Cardiac muscle cell (in vitro differentiated cells and primary cell): Measurements from ENCODE around the gene PNMA1. TPM values are rescaled to one million over a fixed set of nuclear protein-coding genes. Genes with fewer than 3 reads are reported as not detected.

Experiments used
- DNase-seq, 2 donors: peaks; one replicate each; pipeline versions ENCODE4 v3.0.0 to v3.0.0-alpha.2; 2010 to 2017; ENCODE audit warnings: low read depth in 1 of 2, low spot score in 1 of 2
- H3K27ac ChIP-seq: fragments of 200-600 bp; sonication (generic); 2 replicates; pipeline ENCODE4 v1.5.1; 2016
- H3K27me3 ChIP-seq: fragments of 200-600 bp; sonication (generic); 2 replicates; pipeline ENCODE4 v1.6.0; 2016; ENCODE audit warnings: control low read depth
- H3K36me3 ChIP-seq: fragments of 200-600 bp; sonication (generic); 2 replicates; pipeline ENCODE4 v1.5.1; 2016; ENCODE audit warnings: control low read depth
- H3K4me1 ChIP-seq: fragments of 200-600 bp; sonication (generic); 2 replicates; pipeline ENCODE4 v1.8.1; 2017; ENCODE audit warnings: low read depth, mild to moderate bottlenecking, mixed run types
- H3K4me3 ChIP-seq: fragments of 200-600 bp; sonication (generic); 2 replicates; pipeline ENCODE4 v1.5.1; 2016; ENCODE audit warnings: mild to moderate bottlenecking
- H3K9me3 ChIP-seq: fragments of 200-600 bp; sonication (generic); 2 replicates; pipeline ENCODE4 v1.5.1; 2017; ENCODE audit warnings: low read depth, mild to moderate bottlenecking, control low read depth
- polyA plus RNA-seq: library from polyadenylated mRNA; unstranded; fragments of >200 nt; fragmentation: Nextera tagmentation; extraction: Ambion mirVana; gene quantifications from 2 replicates; pipeline ENCODE4 v1.2.1, GENCODE V29; 2016
- total RNA-seq: library from RNA; depleted of rRNA; stranded (reverse); fragments of >200 nt; gene quantifications from 2 replicates; pipeline ENCODE4 v1.2.3, GENCODE V29; 2016
- TF ChIP-seq, protein P1 (sequence below): IDR thresholded peaks from 2 replicates; pipeline ENCODE4 v1.5.1; 2012; ENCODE audit warnings: low read depth, mild to moderate bottlenecking, low read length

Gene PNMA1
- total and polyA plus RNA-seq, 2 experiments from 2014 or later, result 39.9 to 77.4 TPM

DNA sequence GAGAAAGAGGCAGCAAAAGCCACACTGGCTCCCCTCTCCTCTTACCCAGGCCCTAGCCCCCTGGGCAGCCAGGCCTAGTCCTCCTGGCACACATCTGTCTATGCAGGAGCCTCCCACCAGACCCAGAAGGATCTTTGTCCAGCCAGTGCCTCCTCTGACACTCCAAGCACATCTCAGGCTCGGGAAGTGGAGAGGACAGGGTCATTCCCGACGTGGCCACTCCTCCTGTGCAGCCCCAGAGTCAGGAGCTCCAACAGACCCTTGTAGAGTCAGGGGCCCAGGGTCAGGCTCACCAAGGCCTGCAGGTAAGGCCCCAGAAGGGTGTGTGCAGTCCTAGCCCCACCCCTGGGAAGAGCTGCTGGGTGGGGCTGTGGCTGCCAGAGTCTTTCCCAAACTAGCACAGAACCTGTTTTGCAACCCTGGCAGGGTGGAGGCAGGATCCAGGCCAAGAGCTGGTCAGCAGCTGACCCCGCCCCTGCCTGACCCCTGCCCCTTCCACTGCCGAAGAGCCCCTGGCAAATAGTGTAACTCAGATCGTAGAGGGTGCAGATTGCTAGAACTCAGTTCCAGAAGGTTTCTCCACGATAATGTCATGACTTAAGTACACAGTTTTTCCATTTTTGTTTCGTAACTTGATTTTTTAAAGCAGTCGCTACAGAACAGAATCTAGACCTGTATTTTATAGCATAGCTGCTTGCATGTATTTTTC lies 26.6 kb upstream of the PNMA1 start:
- DNase-seq, result peak in 1 of 2 donors; percentile 65
- Histone ChIP-seq H3K36me3 (peaks cover 17% of the 10 kb centered on the region), H3K4me1 (peaks cover 36% of the 10 kb centered on the region), H3K27me3 (no peaks in the 10 kb centered on the region), H3K4me3 (no peak overlapping the region), H3K9me3 (no peaks in the 10 kb centered on the region), H3K27ac (peak overlapping the region; percentile 53)
- TF ChIP-seq, protein P1, sequence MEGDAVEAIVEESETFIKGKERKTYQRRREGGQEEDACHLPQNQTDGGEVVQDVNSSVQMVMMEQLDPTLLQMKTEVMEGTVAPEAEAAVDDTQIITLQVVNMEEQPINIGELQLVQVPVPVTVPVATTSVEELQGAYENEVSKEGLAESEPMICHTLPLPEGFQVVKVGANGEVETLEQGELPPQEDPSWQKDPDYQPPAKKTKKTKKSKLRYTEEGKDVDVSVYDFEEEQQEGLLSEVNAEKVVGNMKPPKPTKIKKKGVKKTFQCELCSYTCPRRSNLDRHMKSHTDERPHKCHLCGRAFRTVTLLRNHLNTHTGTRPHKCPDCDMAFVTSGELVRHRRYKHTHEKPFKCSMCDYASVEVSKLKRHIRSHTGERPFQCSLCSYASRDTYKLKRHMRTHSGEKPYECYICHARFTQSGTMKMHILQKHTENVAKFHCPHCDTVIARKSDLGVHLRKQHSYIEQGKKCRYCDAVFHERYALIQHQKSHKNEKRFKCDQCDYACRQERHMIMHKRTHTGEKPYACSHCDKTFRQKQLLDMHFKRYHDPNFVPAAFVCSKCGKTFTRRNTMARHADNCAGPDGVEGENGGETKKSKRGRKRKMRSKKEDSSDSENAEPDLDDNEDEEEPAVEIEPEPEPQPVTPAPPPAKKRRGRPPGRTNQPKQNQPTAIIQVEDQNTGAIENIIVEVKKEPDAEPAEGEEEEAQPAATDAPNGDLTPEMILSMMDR, result no peak

DNA sequence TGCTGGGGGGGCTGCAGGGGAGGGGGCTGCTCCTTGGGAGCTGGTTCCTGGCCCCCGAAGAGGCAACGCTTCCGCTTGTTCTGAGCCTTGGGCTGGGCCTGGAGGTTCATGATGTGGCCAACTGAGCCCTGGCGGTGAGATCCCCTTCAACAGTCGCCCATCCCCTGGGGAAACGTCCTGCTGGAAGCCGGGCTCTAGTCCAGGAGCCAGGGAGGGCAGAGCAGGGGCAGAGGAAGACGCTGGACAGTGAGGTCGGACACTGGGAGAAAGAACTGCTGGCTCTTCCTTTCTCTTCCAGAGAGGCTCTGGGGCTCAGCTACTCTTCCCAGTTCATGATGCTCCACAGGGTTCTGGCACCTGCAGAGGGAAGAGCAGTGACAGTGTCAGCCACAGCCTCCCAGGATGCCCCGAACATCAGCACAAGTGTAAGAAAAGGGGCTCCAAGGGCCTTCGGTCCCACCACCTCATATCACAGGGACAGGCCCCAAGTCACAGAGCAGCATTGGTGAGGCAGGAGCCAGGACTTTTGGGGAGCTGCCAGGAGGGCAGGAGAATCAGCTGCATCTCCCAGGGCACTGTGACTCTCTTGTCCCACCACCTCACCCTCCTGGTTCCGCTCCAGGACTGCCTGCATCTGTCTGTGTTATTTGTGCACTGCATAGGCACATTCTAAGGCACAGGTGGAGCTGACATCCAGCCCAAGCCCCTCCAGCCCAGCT lies 25.9 kb upstream of the PNMA1 start:
- Histone ChIP-seq H3K27ac (peak overlapping the region; percentile 19), H3K36me3 (peaks cover 23% of the 10 kb centered on the region), H3K9me3 (no peaks in the 10 kb centered on the region), H3K4me1 (peaks cover 36% of the 10 kb centered on the region), H3K27me3 (no peaks in the 10 kb centered on the region), H3K4me3 (no peak overlapping the region)
- no peak for DNase-seq
- TF ChIP-seq, protein P1, result no peak

DNA sequence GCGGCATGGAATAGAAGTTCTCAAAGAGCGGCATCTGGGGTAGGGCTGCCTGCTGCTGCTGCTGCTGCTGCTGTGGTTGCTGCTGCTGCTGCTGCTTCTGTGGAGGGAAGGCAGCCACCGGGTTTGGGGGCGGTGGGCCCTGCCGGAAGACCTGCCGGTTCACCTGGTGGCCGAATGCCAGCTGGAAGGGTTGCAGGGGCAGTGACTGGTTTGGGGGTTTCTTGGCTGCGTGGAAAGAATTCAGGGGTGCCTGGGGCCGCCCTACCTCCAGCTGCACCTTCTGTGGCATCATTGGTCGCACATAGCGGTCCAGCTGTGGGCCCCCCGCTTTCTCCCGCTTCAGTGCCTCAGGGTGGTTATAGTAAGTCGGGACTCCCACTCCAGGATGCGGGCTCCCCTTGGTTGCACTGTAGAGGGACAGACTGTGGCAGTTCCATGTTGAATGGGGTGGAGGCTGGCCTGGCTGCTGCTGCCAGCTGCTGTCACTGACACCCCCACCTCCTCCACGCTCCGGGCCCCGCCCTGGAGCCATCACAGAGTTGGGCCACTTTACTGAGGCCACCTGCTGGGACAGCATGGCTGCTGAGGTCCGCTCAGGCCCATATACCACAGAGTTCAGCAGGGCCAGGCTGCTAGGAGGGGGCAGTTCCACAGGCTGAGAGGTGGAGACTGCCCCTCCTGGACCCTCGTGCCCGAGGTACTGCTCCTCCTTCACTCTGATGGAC lies 25.2 kb upstream of the PNMA1 start:
- DNase-seq, result no peak
- peaks cover 23% of the 10 kb centered on the region for H3K36me3 ChIP-seq

DNA sequence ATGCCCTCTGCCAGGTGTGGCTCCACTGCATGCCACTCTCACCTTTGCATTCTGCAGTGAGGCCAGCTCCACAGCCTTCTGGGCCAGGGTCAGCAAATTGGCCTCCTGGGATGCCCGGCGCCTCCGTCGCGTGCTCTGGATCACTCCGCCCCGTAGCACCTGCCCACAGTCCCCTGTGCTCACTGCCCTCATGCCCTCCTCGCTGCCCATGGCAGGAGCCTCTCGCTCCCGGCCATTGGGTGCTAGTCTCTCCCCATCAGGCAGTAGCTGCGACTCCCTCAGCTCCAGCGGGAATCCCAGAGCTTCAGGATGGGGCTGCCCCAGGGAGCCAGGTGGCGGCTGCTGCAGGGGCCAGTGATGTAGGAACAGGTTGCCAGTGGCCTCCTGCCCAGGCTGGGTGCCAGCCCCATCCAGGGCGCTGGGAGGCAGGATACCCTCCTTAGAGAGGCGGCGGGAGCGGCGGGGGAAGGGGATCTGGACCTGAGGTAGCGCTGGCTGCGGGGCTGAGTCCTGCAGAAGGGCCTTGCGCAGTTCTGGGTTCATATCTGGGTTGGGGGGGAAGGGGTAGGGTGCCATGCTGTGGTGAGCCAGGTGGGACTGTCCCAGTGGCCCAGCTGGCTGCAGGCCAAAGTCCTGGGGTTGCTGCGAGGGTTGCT lies 24.5 kb upstream of the PNMA1 start:
- Histone ChIP-seq H3K4me1 (peaks cover 31% of the 10 kb centered on the region), H3K4me3 (no peak overlapping the region), H3K27me3 (no peaks in the 10 kb centered on the region), H3K36me3 (peaks cover 23% of the 10 kb centered on the region), H3K27ac (no peak overlapping the region), H3K9me3 (no peaks in the 10 kb centered on the region)
- DNase-seq, result no peak
- TF ChIP-seq, protein P1, result no peak

More for the DNA sequence above, 25.2 kb upstream of the PNMA1 start:
- no peaks in the 10 kb centered on the region for H3K9me3 ChIP-seq
- H3K27me3 ChIP-seq, result no peaks in the 10 kb centered on the region
- no peak overlapping the region for H3K27ac ChIP-seq
- H3K4me1 ChIP-seq, result peaks cover 36% of the 10 kb centered on the region
- TF ChIP-seq, protein P1, result no peak
- no peak overlapping the region for H3K4me3 ChIP-seq

DNA sequence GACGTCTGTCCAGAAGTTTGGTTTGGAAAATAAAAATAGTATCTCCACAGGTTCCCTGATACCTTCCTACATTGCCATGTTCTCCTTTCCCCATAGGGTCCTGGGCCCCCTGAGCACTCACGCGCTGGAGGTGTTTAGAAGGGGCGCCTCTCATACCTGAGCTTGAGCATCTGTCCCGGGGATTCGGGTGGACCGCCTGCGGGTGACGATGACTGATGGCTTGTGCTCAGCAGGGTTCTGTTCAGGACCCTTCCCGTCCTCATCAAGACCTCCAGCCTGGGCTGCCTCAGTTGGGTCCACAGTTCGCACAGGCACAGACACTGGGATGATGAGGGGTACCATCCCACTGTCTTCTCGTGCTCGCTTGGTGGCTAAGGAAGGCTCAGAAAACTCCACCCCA lies 22.7 kb upstream of the PNMA1 start:
- Histone ChIP-seq H3K27ac (no peak overlapping the region), H3K4me1 (peaks cover 14% of the 10 kb centered on the region), H3K4me3 (no peak overlapping the region), H3K27me3 (no peaks in the 10 kb centered on the region), H3K9me3 (no peaks in the 10 kb centered on the region), H3K36me3 (peaks cover 23% of the 10 kb centered on the region)
- TF ChIP-seq, protein P1, result no peak
- no peak for DNase-seq
